ENCODE measurements around the gene ODF2L. TPM values are rescaled to one million over a fixed set of nuclear protein-coding genes. Genes with fewer than 3 reads are reported as not detected.
A peak's percentile ranks its signal among the peaks of the same experiment; 100 is the strongest.
"Not testable (repeated sequence)": the region's sequence is repeated elsewhere in the genome, so short reads cannot be mapped to it uniquely, and the experiment has no call there.

ODF2L gene
- total RNA-seq, 1 experiment from 2014 or later, result 24.9 TPM

DNA sequence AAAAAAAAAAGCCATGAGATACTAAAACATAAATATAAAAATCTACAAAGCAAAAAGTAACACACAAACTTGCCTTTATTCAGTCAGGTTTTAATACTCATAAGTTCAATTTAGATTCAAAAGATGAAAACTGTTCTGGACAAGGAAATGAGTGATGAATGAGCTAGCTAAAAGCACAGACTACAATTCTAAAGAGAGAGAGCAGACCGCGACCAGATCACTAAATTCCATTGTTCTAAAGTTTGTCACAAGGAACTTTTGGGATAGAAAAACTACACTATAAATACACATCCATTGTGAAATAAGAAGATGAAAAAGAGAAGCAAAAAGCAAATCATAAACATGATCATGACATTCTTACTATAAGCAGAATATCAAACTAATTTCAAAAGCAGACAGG is 1.7 kb downstream of the ODF2L start:
- in situ Hi-C loops (cut with HindIII; ENCODE audit: low sequenced_read_pairs), result no loop called here
- peak; percentile 16 for DNase-seq (ENCODE audit: low spot score)

DNA sequence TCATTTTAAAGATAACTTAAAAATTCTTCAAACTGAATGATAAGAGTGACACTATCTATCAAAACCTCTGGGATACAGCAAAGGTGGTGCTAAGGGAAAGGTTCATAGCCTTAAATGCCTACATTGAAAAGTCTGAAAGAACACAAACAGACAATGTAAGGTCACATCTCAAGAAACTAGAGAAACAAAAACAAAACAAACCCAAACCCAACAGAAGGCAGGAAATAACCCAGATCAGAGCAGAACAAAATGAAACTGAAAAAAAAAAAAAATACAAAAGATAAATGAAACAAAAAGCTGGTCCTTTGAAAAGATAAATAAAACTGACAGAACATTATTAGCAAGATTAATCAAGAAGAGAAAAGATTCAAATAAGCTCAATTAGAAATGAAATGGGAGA is 6.8 kb downstream of the ODF2L start:
- no peak for DNase-seq (ENCODE audit: low spot score)
- in situ Hi-C loops (cut with HindIII; ENCODE audit: low sequenced_read_pairs), result no loop called here

DNA sequence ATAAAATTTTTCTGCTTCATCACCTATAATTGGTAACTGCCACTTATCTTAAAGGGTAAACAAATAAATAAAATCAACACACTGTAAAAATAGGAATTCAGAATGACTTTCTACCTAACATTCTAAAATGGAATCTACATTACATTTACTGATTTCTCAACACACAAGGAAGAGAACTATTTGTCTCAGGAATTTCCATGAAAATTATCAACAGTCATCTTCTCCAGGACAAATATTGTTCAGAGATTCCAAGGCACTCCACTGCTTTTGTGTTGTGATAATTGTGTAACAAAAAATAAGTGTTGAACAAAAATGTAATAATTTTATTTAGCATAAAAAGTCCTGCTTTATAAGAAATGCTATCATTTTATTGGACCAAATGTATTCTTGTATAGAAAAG is 7.3 kb downstream of the ODF2L start:
- DNase-seq (ENCODE audit: low spot score), result no peak
- in situ Hi-C loops (cut with HindIII; ENCODE audit: low sequenced_read_pairs), result no loop called here

DNA sequence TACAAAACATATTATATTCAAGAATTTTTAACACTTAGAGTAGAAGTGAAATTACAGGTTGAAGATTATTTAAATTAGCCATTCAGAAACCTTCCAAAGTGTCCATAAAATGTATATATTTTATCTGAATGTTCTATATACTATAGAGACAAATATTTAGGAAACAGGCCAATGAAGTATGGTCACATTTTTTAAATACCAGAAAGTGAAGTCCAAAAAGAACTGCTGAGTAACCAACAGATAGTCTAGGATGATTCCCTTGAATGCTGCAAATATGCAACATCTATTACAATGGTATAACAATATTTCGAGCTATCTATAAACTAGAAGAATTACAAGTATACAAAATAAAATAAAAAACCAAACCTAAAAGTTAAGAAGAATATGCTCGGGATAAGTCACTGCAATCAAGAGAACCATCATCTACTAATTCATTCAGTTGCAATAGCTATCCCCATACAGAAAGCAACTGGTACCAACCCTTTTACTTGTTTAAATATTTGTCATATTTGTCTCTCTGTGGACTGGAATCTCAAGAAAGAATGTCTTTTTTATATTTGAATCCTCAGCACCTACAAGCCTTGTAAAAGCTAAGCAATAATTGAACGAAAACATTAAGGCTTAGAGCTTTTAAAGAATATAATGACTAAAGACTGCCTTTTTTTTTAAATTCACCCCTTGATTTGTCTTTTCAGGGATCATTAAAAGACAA is 8.1 kb downstream of the ODF2L start:
- in situ Hi-C loops (cut with HindIII; ENCODE audit: low sequenced_read_pairs), result no loop called here
- DNase-seq (ENCODE audit: low spot score), result no peak

DNA sequence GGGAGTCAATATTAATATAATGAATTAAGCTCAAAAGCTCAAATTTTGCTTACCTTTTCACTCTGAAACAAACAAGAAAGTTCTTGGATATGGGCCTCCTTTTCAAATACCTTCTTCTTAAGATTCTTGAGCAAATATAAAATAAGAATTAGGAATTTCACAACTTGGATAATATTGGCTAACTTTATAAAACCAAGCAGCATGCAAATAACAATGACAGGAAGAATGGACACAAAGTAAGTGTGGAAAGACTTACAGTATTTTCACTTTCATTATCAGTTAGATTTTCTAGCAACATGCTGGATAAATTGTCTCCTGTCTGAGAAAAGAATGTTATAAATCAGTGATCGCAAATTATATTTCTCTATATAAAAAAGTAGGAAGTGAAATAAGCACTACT is 13.2 kb downstream of the ODF2L start:
- in situ Hi-C loops (cut with HindIII; ENCODE audit: low sequenced_read_pairs), result no loop called here
- DNase-seq (ENCODE audit: low spot score), result no peak

DNA sequence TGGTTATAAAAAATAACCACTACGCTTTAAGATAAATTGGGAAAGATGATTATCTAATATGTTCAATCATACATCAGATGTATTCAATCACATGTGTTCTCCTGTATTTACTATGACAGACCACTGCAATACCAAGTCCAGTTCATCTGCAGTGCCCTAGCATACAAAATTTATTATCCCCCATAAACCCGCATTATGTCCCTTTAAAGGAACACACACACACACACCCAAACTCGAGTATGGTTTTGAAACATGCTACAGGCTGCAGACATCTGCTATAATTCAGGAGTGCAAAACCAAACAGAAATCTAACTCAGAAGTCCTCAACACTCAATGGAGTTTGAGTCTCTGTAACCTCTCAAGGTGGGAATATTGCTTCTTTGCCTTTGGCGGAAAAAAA is 14.9 kb downstream of the ODF2L start:
- in situ Hi-C loops (cut with HindIII; ENCODE audit: low sequenced_read_pairs), result no loop called here
- no peak for DNase-seq (ENCODE audit: low spot score)

DNA sequence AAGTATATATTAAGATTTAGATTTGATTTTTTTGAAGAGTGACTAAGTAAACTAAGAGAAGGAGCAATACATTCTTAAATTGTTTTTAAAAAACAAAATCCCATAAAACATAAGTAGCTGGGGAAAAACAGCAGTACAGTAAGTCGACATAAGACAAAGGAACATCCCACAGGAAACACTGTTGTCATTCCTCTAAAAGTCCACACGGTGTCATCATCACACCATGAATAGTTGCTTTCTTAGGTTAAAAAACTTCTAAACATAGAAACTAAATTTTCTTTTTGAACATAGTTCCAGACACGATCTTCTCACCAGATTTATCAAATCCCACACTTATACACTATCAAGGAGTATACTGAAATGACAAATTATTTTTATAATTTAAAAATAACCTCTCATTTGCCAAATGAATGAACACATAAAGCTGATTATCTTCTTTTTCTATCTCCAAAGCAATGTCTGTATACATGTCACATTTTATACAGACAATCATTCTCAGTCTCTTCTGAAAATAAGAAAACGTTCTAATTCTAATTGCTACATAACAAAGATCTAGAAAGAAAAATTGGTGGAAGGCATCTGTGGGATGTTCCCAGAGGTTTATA is 15.8 kb downstream of the ODF2L start:
- in situ Hi-C loops (cut with HindIII; ENCODE audit: low sequenced_read_pairs), result no loop called here
- DNase-seq (ENCODE audit: low spot score), result peak; percentile 65

DNA sequence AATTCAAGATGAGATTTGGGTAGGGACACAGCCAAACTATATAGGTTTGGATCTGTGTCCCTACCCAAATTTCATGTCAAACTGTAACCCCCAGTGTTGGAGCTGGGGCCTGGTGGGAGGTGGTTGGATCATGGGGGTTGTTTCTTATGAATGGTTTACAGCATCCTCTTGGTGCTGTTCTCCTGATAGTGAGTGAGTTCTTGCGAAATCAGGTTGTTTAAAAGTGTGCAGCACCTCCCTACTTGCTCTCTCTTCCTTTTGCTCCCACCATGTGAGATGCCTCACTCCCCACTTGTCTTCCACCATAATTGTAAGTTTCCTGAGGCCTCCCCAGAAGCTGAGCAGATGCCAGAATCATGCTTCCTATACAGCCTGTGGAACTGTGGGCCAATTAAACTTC is 17.3 kb downstream of the ODF2L start:
- in situ Hi-C loops (cut with HindIII; ENCODE audit: low sequenced_read_pairs), result no loop called here
- DNase-seq (ENCODE audit: low spot score), result no peak

DNA sequence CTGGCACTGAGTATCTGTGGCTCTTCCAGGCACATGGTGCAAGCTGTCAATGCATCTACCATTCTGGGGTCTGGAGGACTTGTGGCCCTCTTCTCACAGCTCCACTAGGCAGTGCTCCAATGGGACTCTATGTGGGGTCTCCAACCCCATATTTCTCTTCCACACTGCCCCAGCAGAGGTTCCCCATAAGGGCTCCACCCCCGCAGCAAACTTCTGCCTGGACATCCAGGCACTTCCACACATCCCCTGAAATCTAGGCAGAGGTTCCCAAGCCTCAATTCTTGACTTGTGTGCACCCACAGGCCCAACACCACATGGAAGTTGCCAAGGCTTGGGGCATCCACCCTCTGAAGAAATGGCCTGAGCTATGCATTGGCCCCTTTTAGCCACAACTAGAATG is 18.8 kb downstream of the ODF2L start:
- in situ Hi-C loops (cut with HindIII; ENCODE audit: low sequenced_read_pairs), result no loop called here
- no peak for DNase-seq (ENCODE audit: low spot score)

DNA sequence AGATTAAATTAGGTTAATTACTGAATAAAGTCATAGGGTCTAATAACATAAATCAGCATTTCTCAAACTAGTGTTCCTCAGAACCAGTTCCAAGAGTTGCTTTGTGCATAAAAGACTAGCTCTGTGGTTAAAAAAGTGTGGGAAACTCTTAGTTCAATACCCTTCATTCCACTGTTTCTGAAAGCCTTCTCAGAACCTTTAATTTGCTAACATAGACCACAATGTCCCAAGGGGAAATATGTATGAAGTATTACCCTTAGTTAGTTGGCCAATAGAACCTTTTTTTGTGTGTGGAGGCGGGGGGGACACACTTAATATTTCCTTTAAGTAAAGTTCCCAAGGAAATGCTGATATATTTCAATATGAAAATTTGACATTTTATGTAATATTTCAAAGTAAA is 20.4 kb downstream of the ODF2L start:
- in situ Hi-C loops (cut with HindIII; ENCODE audit: low sequenced_read_pairs), result no loop called here
- no peak for DNase-seq (ENCODE audit: low spot score)

DNA sequence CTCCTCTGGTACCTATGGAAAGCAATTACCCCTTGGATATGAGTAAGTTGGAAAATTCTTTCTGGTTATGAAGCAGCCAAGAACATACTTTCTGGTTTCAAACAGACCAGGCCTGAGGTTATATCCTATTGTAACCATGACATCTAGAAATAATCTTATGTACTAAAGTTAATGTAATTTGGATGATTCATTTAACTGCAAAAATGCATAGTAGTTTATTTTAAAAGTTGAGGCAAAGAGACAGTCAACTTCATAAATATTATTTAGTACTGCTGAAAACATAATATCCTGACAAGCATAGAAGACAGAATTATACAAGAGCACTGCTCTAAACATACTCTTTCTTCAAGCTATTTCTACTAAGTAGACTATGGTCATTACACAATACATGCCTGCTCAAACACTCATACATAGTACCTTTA is 25.5 kb downstream of the ODF2L start:
- no peak for DNase-seq (ENCODE audit: low spot score)
- in situ Hi-C loops (cut with HindIII; ENCODE audit: low sequenced_read_pairs), result no loop called here

DNA sequence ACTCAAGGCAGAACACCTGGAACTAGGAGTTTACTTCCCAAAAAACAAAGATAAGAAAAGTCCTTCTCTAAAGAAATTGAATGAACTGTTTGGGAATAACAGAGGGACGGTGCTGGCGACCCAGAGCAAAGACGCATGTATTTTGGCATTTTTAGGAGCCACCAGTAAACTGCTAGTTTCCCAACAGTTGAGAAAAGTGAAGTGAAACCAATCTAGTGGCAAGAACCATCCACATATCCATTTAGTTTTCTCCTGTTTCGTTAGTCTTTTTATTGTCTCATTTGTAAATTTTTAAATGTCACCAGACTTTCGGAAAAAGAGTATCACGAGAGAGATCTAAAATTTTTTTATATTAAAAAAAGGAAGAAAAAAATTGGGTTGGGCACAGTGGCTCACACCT is 30.2 kb downstream of the ODF2L start:
- in situ Hi-C loops (cut with HindIII; ENCODE audit: low sequenced_read_pairs), result no loop called here
- DNase-seq (ENCODE audit: low spot score), result no peak

DNA sequence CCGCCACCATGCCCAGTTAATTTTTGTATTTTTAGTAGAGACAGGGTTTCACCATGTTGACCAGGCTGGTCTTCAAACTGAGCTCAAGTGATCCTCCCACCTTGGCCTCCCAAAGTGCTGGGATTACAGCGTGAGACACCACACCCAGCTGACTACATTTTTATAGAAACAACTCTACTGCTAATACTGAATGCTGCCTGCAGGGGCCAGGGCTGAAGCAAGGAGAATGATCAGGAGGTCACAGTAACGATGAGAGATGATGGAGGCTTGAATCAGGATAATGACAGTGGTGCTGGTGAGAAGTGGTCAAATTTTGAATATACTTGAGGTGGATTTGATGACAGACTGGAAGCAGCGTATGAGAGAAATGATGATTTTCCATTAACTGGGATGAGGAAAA is 33.3 kb downstream of the ODF2L start:
- in situ Hi-C loops (cut with HindIII; ENCODE audit: low sequenced_read_pairs), result no loop called here
- DNase-seq (ENCODE audit: low spot score), result no peak

DNA sequence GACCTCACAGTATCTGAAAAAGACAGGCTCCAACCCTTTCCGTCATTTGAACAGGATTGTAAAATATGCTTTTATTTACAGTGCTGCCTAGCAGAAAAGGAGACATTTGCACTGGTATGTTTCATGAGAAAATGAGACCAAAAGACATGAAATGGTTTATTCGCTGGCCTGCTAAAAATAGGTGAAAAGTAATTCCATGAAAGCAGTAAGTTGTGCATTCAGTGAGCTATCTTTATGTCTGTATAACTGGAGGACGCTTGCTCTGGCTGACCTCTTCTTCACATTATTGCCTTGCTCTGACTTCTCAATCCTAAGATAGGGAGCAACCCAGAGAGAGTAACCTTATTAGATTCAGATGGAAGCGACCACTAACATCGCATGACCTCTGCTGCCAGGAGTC is 38.3 kb downstream of the ODF2L start:
- in situ Hi-C loops (cut with HindIII; ENCODE audit: low sequenced_read_pairs), result no loop called here

DNA sequence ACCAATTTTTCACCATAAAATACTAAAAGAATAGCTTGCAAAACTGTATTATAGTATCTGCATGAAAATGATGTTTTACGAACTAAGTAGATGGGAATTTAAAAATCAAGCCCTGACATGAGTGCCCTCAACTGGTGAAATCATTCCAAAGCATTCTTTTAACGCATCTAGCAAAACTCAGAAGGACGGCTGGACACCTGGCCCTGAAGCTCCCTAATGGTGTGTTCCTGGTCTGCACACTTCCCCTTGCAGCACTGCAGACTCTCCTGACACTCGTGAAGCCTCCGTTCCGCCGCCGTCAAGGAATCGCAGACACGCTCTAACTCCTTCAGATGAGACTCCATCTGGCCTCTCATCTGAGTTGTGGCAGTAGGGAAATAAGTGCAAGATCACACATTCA is 39.9 kb downstream of the ODF2L start:
- DNase-seq (ENCODE audit: low spot score), result no peak
- in situ Hi-C loops (cut with HindIII; ENCODE audit: low sequenced_read_pairs), result no loop called here

More for the DNA sequence above, 38.3 kb downstream of the ODF2L start:
- no peak for DNase-seq (ENCODE audit: low spot score)

DNA sequence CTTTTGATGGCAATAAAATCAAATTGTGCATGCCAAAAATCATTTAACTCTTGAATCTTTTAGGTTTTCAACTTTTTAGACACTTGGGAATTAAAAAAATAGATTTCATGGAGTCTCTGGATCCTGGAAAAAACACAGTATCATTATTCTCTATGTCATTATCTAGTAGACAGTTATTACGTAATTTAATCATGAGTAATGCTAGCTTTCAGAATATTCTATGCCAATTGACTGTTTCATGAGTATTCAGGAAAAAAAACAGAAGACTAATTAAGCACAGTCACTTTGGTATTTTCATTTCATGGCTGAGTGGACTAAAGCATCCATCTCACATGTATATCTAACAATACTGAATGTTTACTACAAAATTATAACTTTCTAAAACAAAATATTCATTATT is 44.0 kb downstream of the ODF2L start:
- in situ Hi-C loops (cut with HindIII; ENCODE audit: low sequenced_read_pairs), result no loop called here
- no peak for DNase-seq (ENCODE audit: low spot score)

DNA sequence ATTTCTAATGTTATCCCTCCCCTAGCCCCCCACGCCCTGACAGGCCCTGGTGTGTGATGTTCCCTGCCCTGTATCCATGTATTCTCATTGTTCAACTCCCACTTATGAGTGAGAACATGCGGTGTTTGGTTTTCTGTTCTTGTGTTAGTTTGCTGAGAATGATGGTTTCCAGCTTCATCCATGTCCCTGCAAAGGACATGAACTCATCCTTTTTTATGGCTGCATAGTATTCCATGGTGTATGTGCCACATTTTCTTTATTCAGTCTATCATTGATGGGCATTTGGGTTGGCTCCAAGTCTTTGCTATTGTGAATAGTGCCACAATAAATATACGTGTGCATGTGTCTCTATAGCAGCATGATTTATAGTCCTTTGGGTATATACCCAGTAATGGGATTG is 45.9 kb downstream of the ODF2L start:
- in situ Hi-C loops (cut with HindIII; ENCODE audit: low sequenced_read_pairs), result not testable (repeated sequence)

DNA sequence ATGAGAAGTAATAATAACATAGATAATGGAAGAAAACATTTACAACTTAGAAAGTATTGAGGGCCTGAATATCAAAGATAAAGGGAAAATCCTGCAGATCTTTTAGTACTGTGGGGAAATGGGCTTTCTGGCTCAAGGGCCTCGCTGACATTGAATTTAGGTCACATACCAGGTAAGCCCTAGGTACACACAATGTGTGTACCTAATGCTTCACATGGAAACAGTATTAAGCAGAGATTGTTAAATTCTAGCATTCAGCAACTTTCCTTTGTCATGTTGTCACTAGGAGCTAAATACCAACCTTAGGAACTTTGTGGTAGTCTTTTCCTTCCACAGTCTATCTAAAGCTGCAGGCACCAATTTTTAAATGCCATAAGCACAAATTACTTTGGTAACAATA is 49.7 kb downstream of the ODF2L start:
- in situ Hi-C loops (cut with HindIII; ENCODE audit: low sequenced_read_pairs), result no loop called here
- no peak for DNase-seq (ENCODE audit: low spot score)

More for the DNA sequence above, 45.9 kb downstream of the ODF2L start:
- not testable (repeated sequence) for DNase-seq (ENCODE audit: low spot score)

DNA sequence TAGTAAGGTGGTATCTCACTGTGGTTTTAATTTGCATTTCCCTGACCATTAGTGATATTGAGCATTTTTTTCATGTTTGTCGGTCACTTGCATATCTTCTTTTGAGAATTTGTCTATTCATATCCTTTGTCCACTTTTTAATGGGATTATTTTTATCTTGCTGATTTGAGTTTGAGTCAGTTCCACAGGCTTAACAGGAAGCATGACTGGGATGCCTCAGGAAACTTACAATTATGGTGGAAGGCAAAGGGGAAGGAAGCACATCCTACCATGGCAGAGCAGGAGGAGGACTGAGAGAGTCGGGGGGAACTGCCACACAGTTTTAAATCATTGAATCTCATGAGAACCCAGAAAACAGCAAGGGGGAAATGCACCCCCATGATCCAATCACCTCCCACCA is 51.1 kb downstream of the ODF2L start:
- no peak for DNase-seq (ENCODE audit: low spot score)
- in situ Hi-C loops (cut with HindIII; ENCODE audit: low sequenced_read_pairs), result no loop called here

DNA sequence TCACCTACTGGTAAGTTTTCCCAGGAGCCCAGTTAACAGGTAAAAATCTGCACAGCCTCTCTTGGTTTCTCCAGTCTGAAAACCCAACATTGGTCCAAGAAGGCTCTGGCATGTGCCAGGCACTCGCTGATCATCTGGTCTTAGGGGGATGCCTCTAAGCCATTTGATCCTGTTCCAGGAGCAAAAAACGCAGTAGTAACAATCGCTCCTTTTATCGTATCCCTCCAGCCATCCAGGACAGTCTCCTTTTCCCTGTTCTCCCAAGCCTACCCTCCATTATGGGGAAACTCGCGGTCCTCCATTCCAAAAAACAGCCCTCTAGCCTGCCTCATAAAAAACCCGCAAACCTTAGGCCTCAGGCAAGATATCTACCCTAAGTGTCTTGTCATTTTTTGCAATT is 56.2 kb downstream of the ODF2L start:
- no peak for DNase-seq (ENCODE audit: low spot score)
- in situ Hi-C loops (cut with HindIII; ENCODE audit: low sequenced_read_pairs), result no loop called here

Data from G401 (cell line).